Loucy (cell line): Measurements from ENCODE around the gene SEPHS1.

Source experiments
- H2AFZ ChIP-seq: fragments of 200-600 bp; sonication (generic); 2 replicates; pipeline ENCODE4 v1.6.0; 2016; ENCODE audit warnings: antibody characterized with exemption, mild to moderate bottlenecking, low read length, moderate library complexity
- H3F3A ChIP-seq: fragments of 200-600 bp; 2 replicates; pipeline ENCODE4 v1.6.0; 2016; ENCODE audit warnings: antibody characterized with exemption, low read depth, mild to moderate bottlenecking
- H3K27me3 ChIP-seq: fragments of 200-600 bp; sonication (generic); 2 replicates; pipeline ENCODE4 v1.6.1; 2014; ENCODE audit warnings: low read length, mild to moderate bottlenecking; ENCODE audit not compliant: insufficient read depth, poor library complexity, severe bottlenecking
- H3K36me3 ChIP-seq: fragments of 200-600 bp; sonication (generic); 2 replicates; pipeline ENCODE4 v1.6.1; 2016; ENCODE audit warnings: low read length; ENCODE audit not compliant: insufficient read depth
- H3K4me1 ChIP-seq: fragments of 200-600 bp; sonication (generic); 2 replicates; pipeline ENCODE4 v1.5.1; 2014; ENCODE audit warnings: low read length, mild to moderate bottlenecking; ENCODE audit not compliant: insufficient read depth, poor library complexity, severe bottlenecking
- H3K4me2 ChIP-seq: fragments of 200-600 bp; sonication (generic); 2 replicates; pipeline ENCODE4 v1.6.0; 2014; ENCODE audit warnings: antibody characterized with exemption, low read length, low read depth, mild to moderate bottlenecking; ENCODE audit not compliant: poor library complexity, severe bottlenecking
- H3K4me3 ChIP-seq: fragments of 200-600 bp; sonication (generic); 2 replicates; pipeline ENCODE4 v1.5.1; 2014; ENCODE audit warnings: low read length, mild to moderate bottlenecking, mixed read lengths; ENCODE audit not compliant: poor library complexity, severe bottlenecking
- H3K79me2 ChIP-seq: fragments of 200-600 bp; sonication (generic); 2 replicates; pipeline ENCODE4 v1.6.1; 2014; ENCODE audit warnings: low read length; ENCODE audit not compliant: insufficient read depth
- H3K9ac ChIP-seq: fragments of 200-600 bp; sonication (generic); 2 replicates; pipeline ENCODE4 v1.6.0; 2014; ENCODE audit warnings: mild to moderate bottlenecking, low read depth, low read length, moderate library complexity; ENCODE audit not compliant: poor library complexity, severe bottlenecking
- H3K9me2 ChIP-seq: fragments of 200-600 bp; sonication (generic); replicated peaks from 2 replicates; pipeline ENCODE4 v1.6.1; 2016; ENCODE audit warnings: low read depth, low read length, mixed read lengths
- H3K9me3 ChIP-seq: fragments of 200-600 bp; sonication (generic); 2 replicates; pipeline ENCODE4 v1.6.1; 2014; ENCODE audit warnings: mild to moderate bottlenecking, antibody characterized with exemption, low read length, low read depth; ENCODE audit not compliant: insufficient read depth
- H4K20me1 ChIP-seq: fragments of 200-600 bp; sonication (generic); 2 replicates; pipeline ENCODE4 v1.6.0; 2014; ENCODE audit warnings: antibody characterized with exemption, low read length, mild to moderate bottlenecking; ENCODE audit not compliant: insufficient read depth, poor library complexity, severe bottlenecking
- EZH2phosphoT487 ChIP-seq: fragments of 200-600 bp; IDR thresholded peaks from 2 replicates; pipeline ENCODE4 v1.6.1; 2018; ENCODE audit warnings: antibody characterized with exemption, mild to moderate bottlenecking, moderate library complexity, borderline replicate concordance
- TF ChIP-seq, protein P1 (sequence below): fragments of 200-600 bp; sonication (generic); conservative IDR thresholded peaks from 2 replicates; pipeline ENCODE4 v1.5.1; 2014; ENCODE audit warnings: mild to moderate bottlenecking, antibody characterized with exemption, low read length

The SEPHS1 gene

DNA sequence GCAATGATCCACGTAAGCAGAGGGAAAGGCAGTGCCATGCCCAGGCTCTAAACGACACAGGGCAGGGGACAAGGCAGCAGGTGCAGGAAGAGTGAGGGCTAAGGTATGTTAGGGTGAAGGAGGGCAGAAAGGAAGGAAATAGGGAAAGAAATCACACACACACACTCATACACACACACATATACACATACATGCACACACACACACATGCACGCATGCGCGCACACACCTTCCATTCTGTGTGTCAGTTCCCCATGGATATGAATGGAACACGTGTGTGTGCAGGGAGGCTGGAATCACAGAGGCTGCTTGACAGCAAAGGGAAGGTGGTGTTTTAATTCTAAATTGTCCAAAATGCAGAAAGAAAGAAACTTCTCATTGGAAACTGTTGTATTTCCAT, 42.0 kb downstream of the SEPHS1 start:
- Histone ChIP-seq H3K79me2 (no peaks in the 10 kb centered on the region; the same call in 1 of the 2 replicates), H3K9me3 (no peaks in the 10 kb centered on the region), H3K9ac (no peak overlapping the region), H3K4me1 (peaks cover 2% of the 10 kb centered on the region), H3K4me3 (no peak overlapping the region), H3K27me3 (no peaks in the 10 kb centered on the region), H4K20me1 (no peaks in the 10 kb centered on the region), H2AFZ (no peak overlapping the region), H3K9me2 (no peaks in the 10 kb centered on the region), H3K36me3 (no peaks in the 10 kb centered on the region), H3K4me2 (no peak overlapping the region), H3F3A (no peaks in the 10 kb centered on the region)
- TF ChIP-seq, protein P1, sequence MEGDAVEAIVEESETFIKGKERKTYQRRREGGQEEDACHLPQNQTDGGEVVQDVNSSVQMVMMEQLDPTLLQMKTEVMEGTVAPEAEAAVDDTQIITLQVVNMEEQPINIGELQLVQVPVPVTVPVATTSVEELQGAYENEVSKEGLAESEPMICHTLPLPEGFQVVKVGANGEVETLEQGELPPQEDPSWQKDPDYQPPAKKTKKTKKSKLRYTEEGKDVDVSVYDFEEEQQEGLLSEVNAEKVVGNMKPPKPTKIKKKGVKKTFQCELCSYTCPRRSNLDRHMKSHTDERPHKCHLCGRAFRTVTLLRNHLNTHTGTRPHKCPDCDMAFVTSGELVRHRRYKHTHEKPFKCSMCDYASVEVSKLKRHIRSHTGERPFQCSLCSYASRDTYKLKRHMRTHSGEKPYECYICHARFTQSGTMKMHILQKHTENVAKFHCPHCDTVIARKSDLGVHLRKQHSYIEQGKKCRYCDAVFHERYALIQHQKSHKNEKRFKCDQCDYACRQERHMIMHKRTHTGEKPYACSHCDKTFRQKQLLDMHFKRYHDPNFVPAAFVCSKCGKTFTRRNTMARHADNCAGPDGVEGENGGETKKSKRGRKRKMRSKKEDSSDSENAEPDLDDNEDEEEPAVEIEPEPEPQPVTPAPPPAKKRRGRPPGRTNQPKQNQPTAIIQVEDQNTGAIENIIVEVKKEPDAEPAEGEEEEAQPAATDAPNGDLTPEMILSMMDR: no peak
- TF ChIP-seq EZH2phosphoT487: no peak

DNA sequence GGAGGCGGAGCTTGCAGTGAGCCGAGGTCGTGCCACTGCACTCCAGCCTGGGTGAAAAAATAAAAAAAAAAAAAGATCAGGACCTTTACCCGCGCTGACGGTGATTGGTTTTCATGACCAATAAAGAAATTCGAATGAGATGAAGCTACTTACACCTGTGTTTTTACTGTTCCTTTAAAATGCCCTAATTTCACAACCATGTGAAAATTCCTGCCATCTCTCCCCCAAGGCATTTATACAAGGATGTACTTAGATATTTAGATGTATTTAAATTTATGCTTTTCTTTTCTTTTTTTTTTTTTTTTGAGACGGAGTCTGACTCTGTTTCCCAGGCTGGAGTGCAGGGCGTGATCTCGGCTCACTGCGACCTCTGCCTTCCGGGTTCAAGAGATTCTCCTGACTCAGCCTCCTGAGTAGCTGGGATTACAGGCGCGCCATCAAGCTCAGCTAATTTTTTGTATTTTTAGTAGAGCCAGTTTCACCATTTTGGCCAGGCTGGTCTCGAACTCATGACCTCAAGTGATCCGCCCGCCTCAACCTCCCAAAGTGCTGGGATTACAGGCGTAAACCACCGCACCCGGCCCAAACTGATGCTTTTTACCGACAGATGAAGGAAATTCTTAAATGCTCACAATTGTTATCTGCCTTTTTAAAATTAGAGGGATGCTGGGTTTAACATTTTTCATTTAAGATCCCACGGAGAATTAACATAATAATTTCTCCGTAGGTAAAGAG, 45.1 kb downstream of the SEPHS1 start:
- no peaks in the 10 kb centered on the region for H3K36me3 ChIP-seq
- no peaks in the 10 kb centered on the region for H4K20me1 ChIP-seq
- peaks cover 13% of the 10 kb centered on the region for H3K4me1 ChIP-seq
- peak overlapping the region; percentile 75; the same call in 1 of the 2 replicates for H2AFZ ChIP-seq
- TF ChIP-seq EZH2phosphoT487: no peak
- TF ChIP-seq, protein P1: no peak
- H3K9ac ChIP-seq: peak overlapping the region; percentile 76
- peaks cover 10% of the 10 kb centered on the region for H3K79me2 ChIP-seq
- no peaks in the 10 kb centered on the region for H3K9me3 ChIP-seq
- H3K27me3 ChIP-seq: no peaks in the 10 kb centered on the region
- no peaks in the 10 kb centered on the region for H3K9me2 ChIP-seq
- peak overlapping the region; percentile 90 for H3K4me3 ChIP-seq
- peak overlapping the region; percentile 78 for H3K4me2 ChIP-seq
- no peaks in the 10 kb centered on the region for H3F3A ChIP-seq

DNA sequence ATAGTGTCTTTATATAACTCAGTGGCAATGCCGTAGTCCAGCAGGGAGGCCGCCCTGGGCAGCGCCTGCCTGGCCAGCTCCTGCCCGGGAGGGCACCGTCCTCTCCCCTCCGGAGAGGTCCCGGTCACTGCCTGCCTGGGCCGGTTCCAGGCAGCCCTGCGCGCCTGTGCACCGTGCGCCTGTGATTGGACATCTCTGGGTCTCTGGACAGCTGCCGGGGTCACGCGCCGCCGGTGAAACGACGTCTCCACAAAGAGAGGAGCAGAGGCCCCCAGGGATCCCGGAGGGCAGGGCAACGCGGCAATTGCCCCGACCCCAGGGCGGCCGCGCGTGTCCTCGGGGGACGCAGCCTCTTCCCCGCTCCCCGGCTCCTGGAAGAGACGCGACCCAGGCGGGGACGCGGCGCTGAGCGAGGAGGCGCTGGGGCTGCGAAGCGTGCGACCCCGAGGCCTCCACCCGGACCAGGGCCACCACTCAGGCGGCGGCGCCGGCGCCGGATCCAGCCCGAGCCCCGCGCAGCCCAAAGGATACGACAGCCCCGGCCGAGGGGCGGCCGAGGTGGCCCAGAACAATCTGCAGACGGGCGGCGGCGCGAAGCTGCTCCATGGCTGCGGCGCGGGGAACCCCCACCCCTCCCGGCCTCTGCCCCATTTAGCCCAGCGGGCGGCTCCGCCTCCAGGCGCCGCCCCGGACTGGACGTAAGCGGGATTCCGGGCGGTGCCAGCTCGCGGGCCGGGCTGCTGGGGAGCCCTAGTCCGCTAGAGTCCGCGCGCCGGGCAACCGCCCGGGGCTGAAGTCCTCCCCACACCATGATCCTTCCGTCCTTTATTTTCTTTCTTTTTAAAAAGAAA, 48.4 kb downstream of the SEPHS1 start, which contains the start of gene PHYH:
TSS of gene PHYH (minus strand) at position 628 of the 851 bp plus-strand sequence. CDS start at position 606, 22 bp downstream.
- peak within 1 kb of the TSS; percentile 97 for H3K4me2 ChIP-seq
- no peaks in the 10 kb centered on the region for H4K20me1 ChIP-seq
- no peaks in the 10 kb centered on the region for H3K9me3 ChIP-seq
- H3K4me3 ChIP-seq: peak within 1 kb of the TSS; percentile 90
- no peak for TF ChIP-seq EZH2phosphoT487
- TF ChIP-seq, protein P1: no peak
- H2AFZ ChIP-seq: peak within 1 kb of the TSS; percentile 97
- peak within 1 kb of the TSS; percentile 83 for H3K9ac ChIP-seq
- H3K9me2 ChIP-seq: no peaks in the 10 kb centered on the region
- H3K27me3 ChIP-seq: no peaks in the 10 kb centered on the region
- peaks cover 10% of the 10 kb centered on the region for H3K79me2 ChIP-seq
- no peaks in the 10 kb centered on the region for H3F3A ChIP-seq
- no peaks in the 10 kb centered on the region for H3K36me3 ChIP-seq
- peaks cover 13% of the 10 kb centered on the region for H3K4me1 ChIP-seq
